GM19395 (cell line): ENCODE measurements around the gene LPCAT1.

Experiments used
- ATAC-seq: cut with Tn5 transposase; IDR thresholded peaks from one replicate; pipeline ENCODE4 v1.9.1; 2021; ENCODE audit warnings: mild to moderate bottlenecking, moderate library complexity; ENCODE audit not compliant: unreplicated experiment

The LPCAT1 gene

DNA sequence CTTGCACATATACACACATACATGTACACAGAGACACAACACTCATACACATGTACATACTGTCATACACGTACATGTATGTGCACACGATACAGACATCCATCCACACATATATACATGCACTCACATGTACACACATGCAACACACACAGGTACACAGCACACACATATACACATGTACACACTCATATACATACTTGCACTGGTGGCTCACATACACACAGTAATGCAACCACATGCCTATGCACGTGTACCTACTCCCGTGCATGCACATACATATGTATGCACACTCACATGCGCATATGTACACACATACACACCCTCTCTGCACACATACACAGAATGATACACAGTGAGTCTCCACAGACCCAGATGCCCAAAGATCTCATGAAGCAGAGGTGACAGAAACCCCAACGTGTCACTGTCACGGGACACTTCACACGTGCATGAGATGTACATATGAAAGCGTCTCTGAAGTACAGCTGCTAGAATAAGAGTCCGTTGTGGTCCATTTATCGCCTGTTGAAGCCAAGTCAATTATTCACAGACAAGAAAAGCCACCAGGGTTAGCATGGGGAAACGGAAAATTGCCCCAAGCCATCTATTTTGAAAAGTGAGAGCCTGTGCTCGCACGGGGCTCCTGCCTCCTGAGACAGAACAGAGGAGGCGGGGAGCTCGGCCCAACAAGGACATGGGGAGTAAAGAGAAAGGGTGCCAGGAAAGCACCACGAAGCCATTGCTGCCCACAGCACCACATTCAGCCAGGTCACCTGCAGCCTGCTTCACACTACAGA, 24.9 kb downstream of the LPCAT1 start:
- ATAC-seq, result peak; percentile 43

DNA sequence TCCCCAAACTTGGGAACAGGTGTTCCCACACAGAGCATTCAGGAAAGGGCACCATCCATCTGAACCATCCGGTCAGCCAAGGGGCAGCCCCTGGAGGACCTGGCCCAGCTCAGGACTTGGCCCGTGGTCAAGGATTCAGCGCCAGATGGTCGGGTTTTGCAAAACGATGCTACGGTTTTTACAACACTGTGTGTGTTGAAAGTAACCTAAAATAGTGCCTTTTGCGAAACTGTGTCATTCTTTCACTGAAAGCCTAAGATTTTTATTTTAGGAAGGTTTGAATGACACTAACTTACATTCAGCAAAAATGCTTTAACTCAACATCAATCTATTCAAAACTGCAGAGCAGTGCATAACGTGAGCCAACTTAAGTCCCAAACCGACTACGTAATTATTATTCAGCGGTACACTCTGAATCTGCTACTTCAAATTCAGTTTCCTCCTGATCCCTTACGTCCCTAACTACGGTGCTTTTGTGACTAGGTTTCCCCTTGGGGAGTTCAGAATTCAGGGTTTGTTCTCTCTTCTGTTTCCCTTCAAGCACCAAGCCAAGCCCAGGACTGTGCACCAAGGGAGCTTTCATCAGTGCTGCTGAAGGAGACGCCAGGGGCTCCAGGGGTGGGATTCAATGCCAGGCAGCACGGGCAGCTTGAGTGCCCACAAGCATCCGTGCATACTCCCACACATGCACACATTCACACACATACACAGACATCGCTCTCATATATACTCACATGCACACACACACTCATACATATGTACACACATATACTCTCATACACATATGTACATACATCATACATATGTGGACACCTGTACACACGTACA, 25.8 kb downstream of the LPCAT1 start:
- ATAC-seq, result peak; percentile 30

DNA sequence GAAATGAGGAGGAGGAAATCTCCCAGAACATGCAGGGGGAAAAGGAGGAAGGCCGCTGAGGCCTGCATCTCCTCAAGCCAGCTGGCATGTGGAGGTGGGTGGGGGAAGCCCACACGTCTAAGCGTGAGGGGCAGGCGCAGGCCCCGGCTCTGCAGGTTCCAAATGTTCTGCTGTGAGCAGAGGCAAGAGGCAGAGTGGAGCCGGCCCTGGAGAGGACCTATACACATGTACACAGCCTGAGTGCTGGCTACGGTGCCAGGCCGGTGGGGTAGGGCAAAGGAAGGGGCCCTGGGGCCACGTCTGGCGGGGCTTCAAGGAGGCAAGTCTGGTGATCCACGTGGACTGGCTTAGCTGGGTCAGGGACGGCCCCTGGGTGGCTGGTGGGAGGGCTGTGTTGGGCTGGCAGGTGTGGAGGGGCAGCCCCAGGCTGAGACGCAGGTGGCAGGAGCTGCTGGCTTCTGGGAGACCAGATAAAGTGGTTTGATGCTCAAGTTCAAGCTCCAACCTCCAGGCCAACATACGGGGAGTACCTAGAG, 26.4 kb downstream of the LPCAT1 start:
- peak; percentile 26 for ATAC-seq

DNA sequence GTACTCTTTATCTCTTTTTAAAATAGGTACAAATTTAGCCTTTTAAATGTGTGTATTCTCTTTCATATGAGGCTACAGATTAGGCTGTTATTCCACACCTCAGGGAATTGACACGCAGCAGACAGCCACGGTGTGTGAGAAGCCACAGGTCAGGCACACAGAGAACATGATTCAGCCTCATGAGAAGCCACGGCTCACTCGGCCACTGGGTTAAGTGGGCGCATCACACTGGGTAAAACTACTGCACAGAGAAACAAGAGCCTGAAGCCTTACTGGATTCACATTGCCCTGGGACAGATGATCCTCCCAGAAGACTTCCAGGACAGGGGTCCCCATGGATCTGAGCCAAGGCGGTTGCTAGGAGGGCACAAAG, 28.2 kb downstream of the LPCAT1 start:
- ATAC-seq, result no peak

DNA sequence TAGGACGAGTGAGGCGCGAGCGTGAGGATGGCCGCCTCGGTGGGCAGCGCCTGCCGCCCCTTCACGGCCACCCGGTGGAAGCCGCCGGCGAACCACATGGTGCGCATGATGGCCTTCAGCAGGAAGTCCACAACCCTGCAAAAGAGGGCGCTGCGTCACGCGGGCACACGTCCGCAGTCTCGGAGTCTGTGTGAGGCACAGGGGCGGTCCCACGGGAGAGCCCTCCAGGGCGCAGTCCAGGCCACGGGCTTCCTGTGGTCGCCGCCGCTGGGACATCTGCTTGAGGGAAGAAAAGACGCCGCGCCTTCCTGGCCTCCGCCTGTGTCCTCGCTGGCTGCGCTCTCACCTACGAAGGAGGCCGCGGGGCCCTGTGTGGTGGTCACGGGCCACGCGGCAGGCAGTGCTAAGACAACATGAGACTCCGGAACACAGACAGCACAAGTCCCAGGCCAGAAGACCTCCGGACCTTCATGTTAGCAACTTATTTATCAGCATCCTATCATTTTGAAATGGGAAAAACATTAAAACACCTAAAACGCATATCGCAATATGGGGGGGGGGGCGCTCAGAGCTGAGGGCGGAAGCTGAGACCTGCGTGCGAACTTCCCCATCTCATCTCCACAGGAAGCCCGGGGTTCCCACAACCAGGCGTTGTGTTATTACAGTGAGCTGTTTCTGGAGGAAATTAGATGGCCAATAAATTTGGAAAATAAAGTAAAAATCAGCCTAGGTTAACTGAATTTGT, 28.8 kb downstream of the LPCAT1 start:
- ATAC-seq, result peak; percentile 34

DNA sequence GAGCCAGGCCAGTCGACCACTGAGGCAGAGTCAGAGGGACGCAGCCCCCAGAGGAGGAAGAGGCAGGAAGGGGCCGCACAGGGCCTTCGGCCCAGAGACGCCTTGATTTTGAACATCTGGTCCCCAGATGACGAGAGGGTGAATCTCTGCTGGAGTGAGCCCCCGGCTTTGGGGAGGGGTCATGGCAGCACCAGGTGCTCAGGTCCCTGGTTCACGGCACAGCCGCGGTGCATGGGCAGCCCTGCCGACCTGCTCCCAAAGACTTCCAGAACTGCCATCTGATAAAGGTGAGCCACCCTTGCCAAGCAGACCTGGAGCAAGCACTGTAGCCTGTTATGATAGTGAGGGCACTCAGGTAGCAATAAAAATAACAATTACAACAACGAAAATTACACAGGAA, 29.8 kb downstream of the LPCAT1 start:
- ATAC-seq, result no peak

DNA sequence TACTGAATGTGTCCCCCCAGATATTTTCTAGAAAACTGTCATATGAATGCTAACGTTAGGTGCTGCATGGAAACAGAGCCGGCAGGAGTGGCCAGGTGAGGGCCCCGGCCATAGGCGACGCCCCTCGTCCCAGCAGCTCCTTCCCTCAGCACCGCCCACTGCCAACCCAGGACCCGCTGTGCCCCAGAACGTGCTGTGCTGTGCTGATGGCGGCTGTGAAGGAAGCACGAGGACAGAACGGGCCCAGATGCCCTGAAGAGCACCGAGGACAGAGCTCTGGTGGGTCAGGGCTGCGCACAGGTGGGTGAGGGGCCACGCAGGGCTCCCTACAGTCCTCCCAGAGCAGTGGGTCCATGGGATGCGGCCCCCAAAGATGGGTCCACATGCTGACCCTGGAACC, 30.3 kb downstream of the LPCAT1 start:
- no peak for ATAC-seq

DNA sequence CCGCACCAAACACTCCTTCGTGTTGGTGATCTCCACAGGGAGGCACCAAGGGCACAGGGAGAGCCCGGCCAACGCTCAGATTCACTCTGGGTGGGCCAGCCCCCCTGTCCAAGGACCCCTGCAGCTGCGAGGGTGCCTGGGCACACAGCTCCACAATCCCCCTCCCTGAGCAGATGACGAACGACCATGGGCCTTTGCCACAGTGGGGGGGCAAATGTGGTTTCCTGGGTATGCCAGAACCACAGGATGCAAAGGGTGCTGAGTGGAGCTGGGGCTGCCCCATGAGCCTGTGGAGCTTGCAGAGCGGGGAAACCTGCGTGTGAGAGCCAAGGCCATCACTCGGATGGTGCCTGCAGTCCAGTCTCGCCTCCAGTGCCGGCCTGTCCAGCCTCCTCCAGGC, 31.0 kb downstream of the LPCAT1 start:
- ATAC-seq, result no peak

DNA sequence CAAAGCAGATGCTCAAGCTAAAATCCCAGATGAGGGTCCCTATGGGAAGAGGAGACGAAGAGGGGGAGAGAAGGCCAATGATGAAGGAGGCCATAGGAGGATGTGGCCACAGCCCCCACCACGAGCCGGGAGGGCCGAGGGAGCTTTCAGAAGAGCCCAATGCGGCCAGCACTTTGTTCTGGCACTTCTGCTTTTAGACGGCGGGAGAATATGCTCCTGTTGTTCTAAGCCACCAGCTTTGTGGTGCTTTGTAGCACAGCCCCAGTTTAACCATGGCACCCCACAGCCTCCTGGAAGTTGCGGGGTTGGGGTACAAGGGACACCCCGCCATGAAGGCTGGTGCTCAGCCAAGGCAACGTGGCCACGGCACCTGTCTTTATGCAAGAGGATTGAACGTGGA, 33.4 kb downstream of the LPCAT1 start:
- no peak for ATAC-seq

DNA sequence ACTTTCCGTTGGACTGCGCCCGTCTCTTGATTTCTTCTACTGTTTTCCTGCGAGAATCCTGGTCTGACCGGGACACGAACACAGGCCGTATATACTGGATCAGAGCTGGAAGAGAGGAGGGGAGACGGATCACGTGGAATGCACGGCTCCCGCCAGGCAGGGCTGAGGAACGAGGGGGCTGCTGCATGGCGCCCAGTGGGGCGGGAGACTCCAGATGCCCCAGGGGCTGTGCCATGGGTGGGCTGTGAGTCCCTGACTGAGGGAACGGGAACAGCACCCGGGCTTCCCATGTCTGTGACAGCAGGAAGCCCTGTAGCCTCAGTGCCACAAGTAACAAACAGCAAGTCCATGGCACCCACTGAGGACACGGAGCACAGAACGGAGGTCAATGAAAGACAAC, 34.0 kb downstream of the LPCAT1 start:
- ATAC-seq, result no peak

DNA sequence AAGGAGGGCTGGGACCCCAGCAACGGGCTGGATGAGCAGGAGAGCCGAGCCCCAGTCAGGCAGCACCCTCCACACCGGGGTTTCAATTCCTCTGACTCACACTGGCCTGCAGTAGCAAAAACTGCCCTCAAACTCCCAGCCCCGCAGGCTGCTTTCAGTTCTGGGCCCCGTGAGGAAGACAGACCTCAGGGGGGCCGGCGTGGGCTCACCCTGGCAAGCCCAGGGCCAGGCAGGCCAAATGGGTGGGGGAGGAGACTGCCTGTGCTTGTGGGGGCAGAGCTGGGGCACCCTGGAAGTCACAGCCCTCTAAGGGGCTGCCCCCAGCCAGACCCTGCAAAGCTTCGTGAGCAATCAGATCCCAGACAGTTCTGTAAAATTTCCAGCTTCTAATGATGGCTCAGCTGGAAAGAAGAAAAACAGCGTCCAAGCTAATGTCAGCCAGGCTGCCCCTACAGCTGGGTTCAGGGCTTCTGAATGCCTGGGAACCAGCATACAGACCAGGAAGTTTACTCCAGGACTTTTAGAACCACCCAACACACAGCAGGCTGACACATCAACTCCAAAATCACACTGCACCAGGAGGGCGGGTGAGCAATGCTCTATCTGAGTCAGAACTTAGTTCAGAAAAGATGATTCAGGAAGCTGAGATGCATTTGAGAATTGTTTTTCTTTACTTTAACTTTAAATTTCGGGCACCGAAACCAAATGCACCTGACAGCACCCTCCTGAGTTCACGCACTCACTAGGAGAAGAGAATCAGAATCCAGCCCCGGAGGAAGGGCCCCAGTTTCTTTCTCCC, 34.7 kb downstream of the LPCAT1 start:
- peak; percentile 62 for ATAC-seq

DNA sequence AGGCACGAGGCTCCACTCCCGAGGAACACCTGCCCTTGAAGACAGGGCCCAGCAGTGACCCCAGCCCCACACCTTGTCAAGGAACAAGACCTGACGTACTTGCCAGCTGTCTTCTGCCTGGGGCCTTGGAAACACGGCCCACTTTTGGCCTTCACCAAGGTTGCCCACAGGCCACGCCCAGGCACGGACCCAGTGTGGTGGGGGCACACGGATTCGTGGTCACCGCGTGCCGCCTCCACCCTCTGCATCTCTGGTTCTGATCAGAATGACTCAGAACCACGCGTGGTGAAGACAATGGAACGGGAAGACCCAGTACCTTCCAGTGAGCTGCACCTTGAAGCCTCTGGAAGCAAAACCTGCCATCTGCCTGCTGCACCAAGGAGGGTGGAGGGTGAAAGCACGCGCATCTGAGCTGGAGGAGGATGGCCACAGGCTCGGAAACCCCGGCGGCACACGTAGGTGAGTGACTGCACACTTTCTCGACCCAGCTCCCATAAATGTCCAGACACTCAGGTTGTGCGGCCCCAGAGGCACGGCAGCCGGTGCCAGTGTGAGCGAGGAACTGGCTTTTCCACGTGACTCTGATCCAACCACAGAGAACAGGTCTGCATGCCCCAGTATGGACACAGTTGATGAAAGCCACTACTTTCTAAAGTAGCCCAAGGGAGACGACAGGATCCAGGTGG, 36.5 kb downstream of the LPCAT1 start:
- ATAC-seq, result no peak

DNA sequence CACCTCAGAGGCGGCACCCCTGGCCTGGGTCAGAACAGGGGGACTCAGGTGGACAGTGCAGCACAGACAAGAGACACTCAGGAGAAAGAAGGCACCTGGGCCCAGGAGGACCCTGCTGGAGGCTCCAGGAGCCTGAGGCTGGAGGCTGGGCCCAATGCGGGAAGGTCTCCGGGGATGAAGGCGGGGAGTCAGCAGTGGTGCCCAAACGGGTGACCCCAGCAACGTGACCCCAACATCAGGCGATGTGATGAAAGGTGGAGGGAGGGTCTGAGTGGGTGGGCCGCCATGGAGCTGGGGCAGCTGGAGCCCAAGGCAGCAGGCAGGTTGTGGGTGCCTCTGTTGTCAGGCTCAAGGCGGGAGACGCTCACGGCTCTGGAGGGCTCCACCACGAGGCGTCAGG, 37.5 kb downstream of the LPCAT1 start:
- ATAC-seq, result no peak

DNA sequence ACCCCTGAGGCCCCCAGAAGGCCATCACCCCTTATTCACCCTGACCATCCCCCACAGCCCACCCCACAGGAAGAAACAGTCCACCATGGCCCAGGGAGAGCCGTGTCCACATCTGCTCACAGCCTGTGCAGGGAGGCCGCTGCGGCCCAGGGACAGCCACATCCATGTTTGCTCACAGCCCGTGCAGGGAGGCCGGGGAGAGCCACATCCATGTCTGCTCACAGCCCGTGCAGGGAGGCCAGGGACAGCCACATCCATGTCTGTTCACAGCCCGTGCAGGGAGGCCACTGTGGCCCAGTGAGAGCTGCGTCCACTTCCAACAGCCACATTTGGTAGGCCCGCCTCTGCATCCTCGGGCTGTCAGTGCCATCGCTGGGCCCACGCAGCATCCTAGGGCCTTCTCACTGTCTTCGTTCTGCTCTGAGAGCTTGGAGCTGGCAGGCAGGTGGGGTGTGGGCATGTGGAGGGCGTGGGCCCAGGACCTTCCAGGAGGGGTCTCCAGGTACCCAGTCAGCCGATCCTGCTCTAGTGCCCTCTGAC, 38.1 kb downstream of the LPCAT1 start:
- ATAC-seq, result no peak

DNA sequence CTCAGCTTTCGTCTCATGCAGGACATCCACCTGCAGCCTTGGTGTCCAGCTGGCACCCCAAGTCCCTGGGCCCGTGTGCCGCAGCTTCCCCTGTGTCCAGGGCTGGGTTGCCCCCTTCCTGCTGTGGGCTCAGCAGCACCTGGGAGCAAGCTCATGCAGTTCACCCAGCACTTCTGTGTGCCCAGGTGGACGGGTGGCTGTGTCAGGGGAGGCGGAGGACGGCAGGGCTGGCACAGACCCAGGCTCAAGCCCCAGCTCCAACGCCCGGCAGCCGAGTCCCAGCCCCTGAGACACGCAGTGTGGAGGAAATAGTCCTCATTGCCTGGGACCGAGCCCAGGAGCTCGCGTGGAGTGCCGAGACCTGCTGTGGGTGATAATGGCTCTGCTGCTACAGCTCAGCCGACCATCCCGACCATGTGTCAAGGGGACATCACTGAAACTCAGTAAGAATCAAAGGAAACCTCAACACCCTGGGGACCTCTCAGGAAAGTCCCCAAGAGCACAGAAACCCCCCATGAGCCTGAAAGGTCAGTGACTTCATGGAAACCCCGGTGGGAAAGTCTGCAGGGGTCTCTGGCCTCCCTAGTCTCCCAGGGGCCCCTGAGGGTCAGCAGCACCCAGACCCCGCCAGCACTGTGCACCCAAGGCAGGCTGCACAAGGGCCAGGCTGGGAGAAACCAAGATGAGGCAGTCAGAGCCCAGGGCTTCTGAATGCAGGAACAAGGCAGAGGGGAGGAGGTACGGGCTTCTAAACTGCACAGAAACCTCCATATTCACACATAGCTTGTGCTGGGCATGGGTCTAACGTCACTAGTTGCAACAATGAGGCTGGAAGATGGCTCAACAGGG, 38.8 kb downstream of the LPCAT1 start:
- peak; percentile 50 for ATAC-seq

DNA sequence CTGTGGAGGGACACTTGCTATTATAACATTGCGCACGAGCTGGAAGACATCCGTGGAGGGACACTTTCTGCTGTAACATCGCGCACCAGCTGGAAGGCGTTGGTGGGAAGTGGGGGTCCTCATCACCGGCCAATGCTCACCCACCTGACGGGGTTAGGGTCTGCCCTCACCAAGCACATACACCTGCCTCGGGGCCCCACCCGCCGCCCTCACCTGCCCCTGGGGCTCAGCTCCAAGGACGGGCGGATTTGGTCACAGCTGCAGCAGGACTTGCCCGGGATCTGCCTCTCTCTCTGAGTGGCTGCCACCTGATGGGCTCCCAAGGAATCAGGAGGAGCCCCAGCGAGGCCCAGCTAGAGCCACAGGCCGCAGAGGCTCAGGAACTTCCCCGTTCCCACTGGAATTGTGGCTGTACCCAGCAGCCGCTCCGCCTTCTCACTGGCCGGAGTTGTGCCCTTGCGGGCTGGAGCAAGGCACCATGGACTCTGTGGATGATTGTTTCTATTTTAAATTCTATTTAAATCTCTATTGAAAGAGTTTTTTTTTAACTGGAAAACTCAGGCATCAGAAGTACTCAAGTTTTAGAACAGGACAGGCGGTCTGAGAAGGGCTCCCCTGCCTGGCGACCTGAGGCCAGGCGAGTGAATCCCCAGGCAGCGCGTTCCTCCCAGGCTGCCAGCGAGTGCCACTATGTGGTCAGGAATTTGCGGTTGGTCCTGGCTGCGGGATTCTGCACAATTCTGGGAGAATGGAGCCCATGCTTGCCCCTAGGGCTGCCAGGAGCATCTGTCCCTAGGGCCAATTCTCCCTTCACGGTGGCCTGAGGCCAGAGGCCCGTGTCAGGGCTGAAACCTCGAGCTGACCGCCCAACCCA, 39.7 kb downstream of the LPCAT1 start:
- ATAC-seq, result no peak

DNA sequence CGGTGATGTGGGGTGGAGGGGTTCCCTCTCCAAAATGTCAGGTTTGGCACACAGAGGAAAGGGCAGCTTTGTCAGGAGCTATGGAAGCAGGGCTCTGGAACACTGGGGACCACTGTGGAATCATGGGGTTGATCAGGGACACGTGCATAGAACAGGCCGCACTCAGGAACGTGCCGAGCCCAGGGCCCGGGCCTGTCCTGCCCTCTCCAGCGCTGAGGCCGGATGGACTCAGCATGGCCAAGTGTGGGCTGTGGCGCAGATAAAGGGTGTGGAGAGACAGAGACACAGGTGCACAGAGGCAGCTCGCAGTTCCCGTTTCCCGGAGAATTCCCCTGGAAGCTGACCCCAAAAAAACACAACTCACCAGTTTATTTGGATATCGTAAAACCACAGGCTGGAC, 40.7 kb downstream of the LPCAT1 start:
- ATAC-seq, result no peak

DNA sequence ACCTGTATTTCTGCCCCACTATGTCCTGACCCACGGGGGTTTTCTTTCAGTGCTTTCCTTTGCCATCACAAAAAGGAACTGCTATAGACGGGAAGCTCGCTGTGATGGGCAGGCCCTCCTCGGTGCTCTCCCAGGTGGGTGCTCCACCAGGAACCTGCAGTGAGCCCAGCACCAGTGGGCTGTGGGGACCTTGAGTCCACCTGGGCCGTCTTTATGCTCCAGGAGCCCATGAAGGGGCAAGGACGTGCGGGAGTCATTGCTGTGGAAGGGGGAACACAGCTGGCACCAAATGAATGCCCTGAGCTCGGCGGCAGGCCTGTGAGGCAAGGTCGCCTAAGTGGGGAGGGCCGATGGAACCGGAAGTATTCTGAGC, 41.8 kb downstream of the LPCAT1 start:
- no peak for ATAC-seq
